ENCODE results near the gene ACTN4.
"Not testable (repeated sequence)": the region's sequence is repeated elsewhere in the genome, so short reads cannot be mapped to it uniquely, and the experiment has no call there.

Gene ACTN4

DNA sequence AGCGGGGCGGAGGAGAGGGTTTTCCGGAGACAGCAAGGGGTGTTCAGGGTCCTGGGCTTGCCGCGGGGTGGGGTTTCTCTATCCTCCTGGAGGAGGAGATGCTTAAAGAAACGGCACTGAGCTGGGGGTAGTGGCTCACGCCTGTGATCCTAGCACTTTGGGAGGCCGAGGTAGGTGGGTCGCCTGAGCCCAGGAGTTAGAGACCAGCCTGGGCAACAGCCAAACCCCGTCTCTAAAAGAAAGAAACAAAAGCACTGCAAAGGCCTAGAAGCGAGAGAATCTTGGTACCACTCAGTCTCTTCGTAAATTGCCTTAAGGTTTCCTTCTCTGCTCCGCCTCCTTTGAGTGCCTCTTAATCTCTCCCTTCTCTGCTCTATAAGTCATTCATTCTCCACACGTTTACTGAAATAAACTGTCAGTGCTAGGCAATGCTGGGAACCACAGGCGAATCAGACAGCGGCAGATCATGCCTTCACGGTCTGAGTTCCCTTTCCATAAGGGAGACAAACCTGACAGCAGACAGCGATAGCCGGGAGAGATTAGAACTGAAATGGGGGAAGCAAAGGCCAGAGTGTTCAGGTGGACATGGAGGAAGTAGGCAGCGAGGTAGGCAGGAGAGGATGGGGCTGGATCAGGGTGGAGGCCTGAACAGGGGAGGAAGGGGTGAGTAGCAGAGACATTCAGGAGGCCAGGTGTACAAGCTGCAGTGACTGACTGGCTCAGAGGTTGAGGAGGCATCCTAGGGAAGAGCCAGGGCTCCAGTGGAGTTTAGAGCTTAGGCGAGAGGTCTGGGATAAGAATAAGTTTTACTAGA lies 27.9 kb upstream of the ACTN4 start:
- peak overlapping the region; percentile 72 for H3K27ac ChIP-seq (ENCODE audit: low read depth, low read length)
- H3K27me3 ChIP-seq (ENCODE audit: control insufficient read depth, insufficient read depth, low read length) = no peaks in the 10 kb centered on the region
- H3K36me3 ChIP-seq (ENCODE audit: control insufficient read depth, insufficient read depth, low read length) = peaks cover 39% of the 10 kb centered on the region
- peak overlapping the region; percentile 65 for H3K9ac ChIP-seq (ENCODE audit: low read depth, low read length)
- peak overlapping the region; percentile 82 for H3K4me3 ChIP-seq (ENCODE audit: low read depth, low read length)
- H3K9me3 ChIP-seq (ENCODE audit: control insufficient read depth, insufficient read depth, low read length) = no peaks in the 10 kb centered on the region
- H3K4me1 ChIP-seq (ENCODE audit: control insufficient read depth, insufficient read depth, low read length) = peaks cover 11% of the 10 kb centered on the region; the same call in 1 of the 2 replicates

DNA sequence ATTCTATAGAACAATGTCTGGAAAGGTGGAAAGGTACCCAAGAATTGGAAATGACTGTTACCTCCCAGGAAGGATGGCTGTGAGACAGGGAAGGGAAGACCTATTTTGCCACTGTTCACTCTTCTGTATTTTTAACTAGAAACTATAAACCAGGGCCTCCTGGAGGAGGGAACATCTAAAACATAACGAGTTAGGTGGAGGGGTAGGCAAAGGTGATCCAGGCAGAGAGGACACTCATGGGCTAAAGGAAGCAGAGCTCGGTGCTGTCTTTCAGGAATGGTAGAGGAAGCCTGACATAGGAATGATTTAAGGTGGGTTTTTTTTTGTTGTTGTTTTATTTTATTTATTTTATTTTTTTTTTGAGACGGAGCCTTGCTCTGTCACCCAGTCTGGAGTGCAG lies 22.6 kb upstream of the ACTN4 start:
- no peak overlapping the region for H3K27ac ChIP-seq (ENCODE audit: low read depth, low read length)
- no peaks in the 10 kb centered on the region for H3K9me3 ChIP-seq (ENCODE audit: control insufficient read depth, insufficient read depth, low read length)
- no peaks in the 10 kb centered on the region for H3K27me3 ChIP-seq (ENCODE audit: control insufficient read depth, insufficient read depth, low read length)
- peaks cover 87% of the 10 kb centered on the region for H3K36me3 ChIP-seq (ENCODE audit: control insufficient read depth, insufficient read depth, low read length)
- H3K4me1 ChIP-seq (ENCODE audit: control insufficient read depth, insufficient read depth, low read length) = no peaks in the 10 kb centered on the region
- H3K9ac ChIP-seq (ENCODE audit: low read depth, low read length) = no peak overlapping the region
- no peak overlapping the region for H3K4me3 ChIP-seq (ENCODE audit: low read depth, low read length)

DNA sequence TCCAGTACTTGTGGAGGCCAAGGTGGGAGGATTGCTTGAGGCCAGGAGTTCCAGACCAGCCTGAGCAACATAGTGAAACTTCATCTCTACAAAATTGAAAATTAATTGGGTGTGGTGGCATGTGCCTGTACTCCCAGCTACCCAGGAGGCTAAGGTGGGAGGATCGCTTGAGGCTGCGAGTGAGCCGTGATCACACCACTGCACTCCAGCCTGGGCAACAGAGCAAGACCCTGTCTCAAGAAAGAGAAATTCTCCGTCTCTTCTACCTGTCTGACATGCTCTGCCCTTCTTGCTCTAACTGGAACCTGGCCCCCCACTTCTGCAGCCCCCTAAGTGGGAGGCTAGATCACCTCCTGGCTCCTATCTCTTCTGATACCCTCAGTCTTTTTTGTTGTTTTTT lies 21.0 kb upstream of the ACTN4 start:
- Histone ChIP-seq H3K4me3 (ENCODE audit: low read depth, low read length) (no peak overlapping the region), H3K4me1 (ENCODE audit: control insufficient read depth, insufficient read depth, low read length) (no peaks in the 10 kb centered on the region), H3K9ac (ENCODE audit: low read depth, low read length) (no peak overlapping the region), H3K9me3 (ENCODE audit: control insufficient read depth, insufficient read depth, low read length) (no peaks in the 10 kb centered on the region), H3K36me3 (ENCODE audit: control insufficient read depth, insufficient read depth, low read length) (peaks cover 87% of the 10 kb centered on the region), H3K27me3 (ENCODE audit: control insufficient read depth, insufficient read depth, low read length) (no peaks in the 10 kb centered on the region), H3K27ac (ENCODE audit: low read depth, low read length) (no peak overlapping the region)

DNA sequence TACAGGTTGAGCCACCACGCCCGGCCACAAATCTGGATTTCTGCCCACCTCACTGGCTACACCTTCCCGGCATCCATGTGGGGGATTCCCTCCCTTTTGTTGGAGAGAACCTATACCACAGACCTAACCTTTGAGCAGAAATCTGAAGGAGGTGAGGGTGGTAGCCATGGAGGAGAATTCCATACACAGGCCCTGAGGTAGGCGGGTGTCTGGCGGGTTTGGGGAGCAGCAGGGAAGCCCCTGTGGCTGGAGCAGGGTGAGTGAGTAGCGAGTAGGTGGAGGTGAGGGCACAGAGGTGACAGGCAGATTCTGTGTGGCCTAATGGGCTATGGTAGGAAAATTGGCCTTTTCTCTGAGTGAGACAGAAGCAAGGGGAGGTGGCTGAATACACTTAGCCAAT lies 17.9 kb upstream of the ACTN4 start:
- Histone ChIP-seq H3K4me1 (ENCODE audit: control insufficient read depth, insufficient read depth, low read length) (no peaks in the 10 kb centered on the region), H3K27me3 (ENCODE audit: control insufficient read depth, insufficient read depth, low read length) (no peaks in the 10 kb centered on the region), H3K4me3 (ENCODE audit: low read depth, low read length) (no peak overlapping the region), H3K9me3 (ENCODE audit: control insufficient read depth, insufficient read depth, low read length) (no peaks in the 10 kb centered on the region), H3K9ac (ENCODE audit: low read depth, low read length) (no peak overlapping the region), H3K27ac (ENCODE audit: low read depth, low read length) (no peak overlapping the region), H3K36me3 (ENCODE audit: control insufficient read depth, insufficient read depth, low read length) (peaks cover 78% of the 10 kb centered on the region)

DNA sequence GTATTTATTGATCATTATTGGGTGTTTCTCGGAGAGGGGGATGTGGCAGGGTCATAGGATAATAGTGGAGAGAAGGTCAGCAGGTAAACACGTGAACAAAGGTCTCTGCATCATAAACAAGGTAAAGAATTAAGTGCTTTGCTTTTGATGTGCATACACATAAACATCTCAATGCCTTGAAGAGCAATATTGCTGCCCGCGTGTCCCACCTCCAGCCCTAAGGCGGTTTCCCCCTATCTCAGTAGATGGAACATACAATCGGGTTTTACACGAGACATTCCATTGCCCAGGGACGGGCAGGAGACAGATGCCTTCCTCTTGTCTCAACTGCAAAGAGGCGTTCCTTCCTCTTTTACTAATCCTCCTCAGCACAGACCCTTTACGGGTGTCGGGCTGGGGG lies 16.1 kb upstream of the ACTN4 start:
- not testable (repeated sequence) for H3K4me3 ChIP-seq (ENCODE audit: low read depth, low read length); H3K4me1 ChIP-seq (ENCODE audit: control insufficient read depth, insufficient read depth, low read length); H3K9ac ChIP-seq (ENCODE audit: low read depth, low read length); H3K9me3 ChIP-seq (ENCODE audit: control insufficient read depth, insufficient read depth, low read length); H3K27me3 ChIP-seq (ENCODE audit: control insufficient read depth, insufficient read depth, low read length)
- Histone ChIP-seq H3K27ac (ENCODE audit: low read depth, low read length) (peak overlapping the region; percentile 73), H3K36me3 (ENCODE audit: control insufficient read depth, insufficient read depth, low read length) (peaks cover 77% of the 10 kb centered on the region)

DNA sequence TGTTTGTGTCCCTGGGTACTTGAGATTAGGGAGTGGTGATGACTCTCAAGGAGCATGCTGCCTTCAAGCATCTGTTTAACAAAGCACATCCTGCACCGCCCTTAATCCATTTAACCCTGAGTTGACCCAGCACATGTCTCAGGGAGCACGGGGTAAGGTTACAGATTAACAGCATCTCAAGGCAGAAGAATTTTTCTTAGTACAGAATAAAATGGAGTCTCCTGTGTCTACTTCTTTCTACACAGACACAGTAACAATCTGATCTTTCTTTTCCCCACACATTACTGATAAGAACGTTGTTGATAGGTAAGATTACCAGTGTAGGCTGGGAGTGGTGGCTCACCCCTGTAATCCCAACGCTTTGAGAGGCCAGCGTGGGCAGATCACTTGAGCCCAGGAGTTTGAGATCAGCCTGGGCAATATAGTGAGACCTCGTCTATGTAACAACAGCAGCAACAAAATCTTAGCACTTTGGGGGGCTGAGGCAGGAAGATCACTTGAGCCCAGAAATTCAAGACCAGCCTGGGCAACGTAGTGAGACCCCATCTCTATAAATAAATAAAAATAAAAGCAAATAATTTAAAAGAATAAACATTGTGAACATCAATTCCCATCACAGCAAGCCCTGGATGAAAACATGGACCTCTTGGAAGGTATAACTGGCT lies 15.5 kb upstream of the ACTN4 start:
- H3K27me3 ChIP-seq (ENCODE audit: control insufficient read depth, insufficient read depth, low read length); H3K4me1 ChIP-seq (ENCODE audit: control insufficient read depth, insufficient read depth, low read length); H3K9me3 ChIP-seq (ENCODE audit: control insufficient read depth, insufficient read depth, low read length); H3K4me3 ChIP-seq (ENCODE audit: low read depth, low read length); H3K9ac ChIP-seq (ENCODE audit: low read depth, low read length): not testable (repeated sequence)
- H3K36me3 ChIP-seq (ENCODE audit: control insufficient read depth, insufficient read depth, low read length) = peaks cover 74% of the 10 kb centered on the region
- H3K27ac ChIP-seq (ENCODE audit: low read depth, low read length) = peak overlapping the region; percentile 73

DNA sequence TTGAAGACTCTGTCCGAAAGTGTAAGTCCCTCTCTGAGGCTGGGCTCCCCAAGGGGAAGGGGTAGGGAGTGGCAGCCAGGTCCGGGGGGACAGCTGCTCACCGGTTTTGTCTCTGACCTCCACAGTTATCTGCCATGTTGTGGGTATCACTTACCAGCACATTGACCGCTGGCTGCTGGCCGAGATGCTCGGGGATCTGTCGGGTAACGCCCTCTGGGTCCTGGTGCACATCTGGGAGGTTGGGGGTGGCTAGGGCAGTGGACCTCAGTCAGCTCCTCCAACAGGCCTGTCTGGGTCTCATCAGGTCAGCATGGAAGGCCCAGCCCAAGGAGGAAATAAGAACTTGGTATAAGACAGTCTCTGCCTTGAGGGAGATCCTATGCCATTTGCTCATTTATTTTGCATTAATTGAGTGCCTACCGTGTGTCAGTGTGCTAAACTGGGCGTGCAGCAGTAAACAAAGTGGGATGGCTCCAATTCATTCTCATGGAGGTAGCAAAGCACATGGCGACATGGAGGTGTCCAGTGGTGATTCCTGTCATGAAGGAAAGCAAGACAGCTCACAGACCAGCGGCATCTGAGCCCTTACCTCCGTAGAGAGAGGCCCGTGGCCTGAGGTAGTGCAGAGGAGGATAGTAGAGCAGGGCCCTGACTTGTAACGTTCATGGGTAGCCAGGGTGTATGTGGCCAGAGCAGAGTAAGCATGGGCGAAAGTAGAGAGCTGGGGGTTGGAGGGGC lies 14.8 kb upstream of the ACTN4 start:
- H3K9ac ChIP-seq (ENCODE audit: low read depth, low read length) = no peak overlapping the region
- H3K27me3 ChIP-seq (ENCODE audit: control insufficient read depth, insufficient read depth, low read length) = no peaks in the 10 kb centered on the region
- no peak overlapping the region for H3K4me3 ChIP-seq (ENCODE audit: low read depth, low read length)
- no peak overlapping the region for H3K27ac ChIP-seq (ENCODE audit: low read depth, low read length)
- peaks cover 67% of the 10 kb centered on the region for H3K36me3 ChIP-seq (ENCODE audit: control insufficient read depth, insufficient read depth, low read length)
- no peaks in the 10 kb centered on the region for H3K9me3 ChIP-seq (ENCODE audit: control insufficient read depth, insufficient read depth, low read length)
- H3K4me1 ChIP-seq (ENCODE audit: control insufficient read depth, insufficient read depth, low read length) = no peaks in the 10 kb centered on the region; the same call in 1 of the 2 replicates

DNA sequence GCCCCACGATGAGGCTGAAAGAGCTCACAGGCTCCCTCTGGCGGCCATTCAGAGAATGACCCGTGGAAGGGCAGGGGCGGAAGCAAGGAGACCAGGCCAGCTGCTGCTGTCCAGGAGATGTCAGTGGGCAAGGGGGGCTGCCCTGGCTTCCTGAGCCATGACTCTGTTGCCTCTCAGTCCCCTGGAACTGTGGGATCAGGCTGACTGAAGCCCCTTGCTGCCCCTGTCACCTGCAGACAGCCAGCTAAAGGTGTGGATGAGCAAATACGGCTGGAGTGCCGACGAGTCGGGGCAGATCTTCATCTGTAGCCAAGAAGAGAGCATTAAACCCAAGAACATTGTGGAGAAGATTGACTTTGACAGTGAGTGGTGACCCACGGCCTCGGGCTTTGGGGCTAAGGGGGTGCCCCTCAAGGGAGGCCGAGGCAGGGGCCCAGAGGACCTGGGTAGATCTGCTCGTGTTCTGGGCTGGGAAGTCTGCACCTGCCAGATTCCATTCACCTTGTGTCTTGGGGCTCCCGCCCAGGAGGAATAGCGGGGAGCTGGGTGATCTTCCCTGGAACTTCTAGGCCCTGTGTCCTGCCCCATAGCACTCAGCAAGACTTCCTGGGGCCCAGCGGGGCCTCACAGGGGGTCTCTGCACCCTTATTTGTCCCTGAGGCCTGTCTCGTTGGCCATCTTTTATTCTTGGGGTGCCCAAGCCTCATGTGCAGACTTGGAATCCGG lies 12.5 kb upstream of the ACTN4 start:
- Histone ChIP-seq H3K27me3 (ENCODE audit: control insufficient read depth, insufficient read depth, low read length) (no peaks in the 10 kb centered on the region), H3K9me3 (ENCODE audit: control insufficient read depth, insufficient read depth, low read length) (no peaks in the 10 kb centered on the region), H3K4me1 (ENCODE audit: control insufficient read depth, insufficient read depth, low read length) (no peaks in the 10 kb centered on the region; the same call in 1 of the 2 replicates), H3K36me3 (ENCODE audit: control insufficient read depth, insufficient read depth, low read length) (peaks cover 48% of the 10 kb centered on the region), H3K9ac (ENCODE audit: low read depth, low read length) (no peak overlapping the region), H3K27ac (ENCODE audit: low read depth, low read length) (no peak overlapping the region), H3K4me3 (ENCODE audit: low read depth, low read length) (no peak overlapping the region)

DNA sequence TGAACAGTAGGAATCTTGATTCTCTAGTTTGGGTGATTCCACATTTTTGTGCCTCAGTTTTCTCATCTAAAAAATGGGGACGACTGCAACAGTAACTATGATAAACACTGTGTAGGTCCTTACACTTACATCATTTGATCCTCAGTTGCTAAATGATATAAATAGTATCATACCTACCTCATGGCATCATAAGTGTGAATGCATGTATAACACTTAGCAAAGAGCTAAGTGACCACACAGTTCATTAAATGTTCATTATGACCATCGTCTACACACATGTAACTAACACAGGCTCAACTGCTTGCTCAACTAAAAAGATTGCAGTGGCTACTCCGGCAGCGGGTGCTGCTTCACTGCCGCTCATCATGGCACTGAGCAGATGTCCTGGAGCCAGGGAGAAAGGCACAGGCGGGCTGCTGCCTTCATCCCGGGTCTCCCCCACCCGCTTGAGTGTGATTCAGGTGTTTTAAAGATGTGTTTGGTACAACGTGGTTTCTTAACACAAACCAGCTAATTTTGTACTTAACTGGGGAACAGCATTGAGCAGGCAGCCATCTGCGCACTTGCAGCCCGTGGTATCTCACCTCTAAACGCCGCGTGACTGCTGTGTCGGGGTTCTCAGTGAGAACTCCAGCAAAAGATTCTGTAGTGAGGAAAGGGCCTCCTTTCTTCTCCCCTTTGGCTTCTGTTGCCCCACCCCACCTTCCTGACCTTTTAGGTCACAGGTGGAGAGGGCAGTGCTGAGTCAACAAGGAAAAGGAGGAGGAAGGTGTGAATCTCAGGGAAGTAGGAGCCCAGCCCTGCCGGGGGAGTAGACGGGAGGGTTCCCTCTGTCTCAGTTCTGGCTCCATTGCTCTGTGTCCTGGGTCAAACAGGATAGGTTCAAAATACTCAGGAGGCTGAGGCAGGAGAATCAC lies 11.7 kb upstream of the ACTN4 start:
- peak overlapping the region; percentile 34 for H3K27ac ChIP-seq (ENCODE audit: low read depth, low read length)
- H3K4me1 ChIP-seq (ENCODE audit: control insufficient read depth, insufficient read depth, low read length) = no peaks in the 10 kb centered on the region; the same call in 1 of the 2 replicates
- no peak overlapping the region for H3K4me3 ChIP-seq (ENCODE audit: low read depth, low read length)
- H3K27me3 ChIP-seq (ENCODE audit: control insufficient read depth, insufficient read depth, low read length) = no peaks in the 10 kb centered on the region
- H3K9ac ChIP-seq (ENCODE audit: low read depth, low read length) = no peak overlapping the region
- peaks cover 42% of the 10 kb centered on the region for H3K36me3 ChIP-seq (ENCODE audit: control insufficient read depth, insufficient read depth, low read length)
- H3K9me3 ChIP-seq (ENCODE audit: control insufficient read depth, insufficient read depth, low read length) = no peaks in the 10 kb centered on the region

DNA sequence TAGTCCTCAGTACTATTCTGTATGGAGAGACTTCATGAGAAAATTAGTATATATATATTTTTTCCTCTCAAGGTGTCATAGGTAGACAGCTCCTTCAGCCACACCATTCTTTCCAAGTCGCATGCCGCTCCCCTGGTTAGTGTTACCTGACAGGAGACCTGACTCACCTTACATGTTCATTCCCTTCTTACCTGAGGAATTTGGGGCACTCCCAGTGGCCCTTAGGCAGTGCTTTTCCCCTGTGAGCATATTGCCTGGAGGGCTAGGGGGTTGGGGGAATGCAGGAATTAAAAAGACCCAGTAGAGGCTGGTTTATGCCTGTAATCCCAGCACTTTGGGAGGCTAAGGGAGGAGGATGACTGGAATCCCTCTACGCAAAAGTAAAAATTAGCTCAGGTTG lies 9.0 kb upstream of the ACTN4 start:
- H3K4me1 ChIP-seq (ENCODE audit: control insufficient read depth, insufficient read depth, low read length) = no peaks in the 10 kb centered on the region; the same call in 1 of the 2 replicates
- peaks cover 20% of the 10 kb centered on the region for H3K36me3 ChIP-seq (ENCODE audit: control insufficient read depth, insufficient read depth, low read length)
- H3K9ac ChIP-seq (ENCODE audit: low read depth, low read length) = no peak overlapping the region
- no peak overlapping the region for H3K27ac ChIP-seq (ENCODE audit: low read depth, low read length)
- H3K27me3 ChIP-seq (ENCODE audit: control insufficient read depth, insufficient read depth, low read length) = no peaks in the 10 kb centered on the region
- no peak overlapping the region for H3K4me3 ChIP-seq (ENCODE audit: low read depth, low read length)
- no peaks in the 10 kb centered on the region for H3K9me3 ChIP-seq (ENCODE audit: control insufficient read depth, insufficient read depth, low read length)
